HepG2 (cell line): ENCODE results near the gene CLDN3. TPM values are rescaled to one million over a fixed set of nuclear protein-coding genes. Genes with fewer than 3 reads are reported as not detected.

Source experiments
- BHLHE40 ChIP-seq: IDR thresholded peaks from 2 replicates; pipeline ENCODE4 v1.6.1; 2011; ENCODE audit warnings: low read length, improper control_type of control experiment
- FOSL1 ChIP-seq: sonication (generic); formaldehyde crosslinking; IDR thresholded peaks from 2 replicates; pipeline ENCODE4 v1.9.0; 2021; ENCODE audit warnings: missing genetic modification reagents, borderline replicate concordance
- FOXK1 ChIP-seq: sonication (generic); formaldehyde crosslinking; IDR thresholded peaks from 2 replicates; pipeline ENCODE4 v1.4.0; 2020; ENCODE audit warnings: low read depth, missing genetic modification reagents, borderline replicate concordance
- HNF1B ChIP-seq: sonication (generic); formaldehyde crosslinking; IDR thresholded peaks from 2 replicates; pipeline ENCODE4 v1.5.1; 2020; ENCODE audit warnings: mild to moderate bottlenecking, moderate library complexity, missing genetic modification reagents
- NFYB ChIP-seq: sonication (generic); formaldehyde crosslinking; IDR thresholded peaks from 2 replicates; pipeline ENCODE4 v1.4.0; 2020; ENCODE audit warnings: missing genetic modification reagents
- NRL ChIP-seq: sonication (generic); formaldehyde crosslinking; IDR thresholded peaks from 2 replicates; pipeline ENCODE4 v1.5.0; 2020; ENCODE audit warnings: missing genetic modification reagents, mild to moderate bottlenecking, moderate library complexity, borderline replicate concordance
- POGZ ChIP-seq: sonication (generic); formaldehyde crosslinking; IDR thresholded peaks from 2 replicates; pipeline ENCODE4 v1.4.0; 2020; ENCODE audit warnings: mild to moderate bottlenecking, missing genetic modification reagents
- SMARCE1 ChIP-seq: fragments of 450-650 bp; IDR thresholded peaks from 2 replicates; pipeline ENCODE4 v1.6.1; 2017; ENCODE audit warnings: borderline replicate concordance
- SOX6 ChIP-seq, 2 experiments: fragments of 450-650 bp in 1 of 2; sonication (generic) in 1 of 2; formaldehyde crosslinking in 1 of 2; IDR thresholded peaks; 2 replicates each; pipeline versions ENCODE4 v1.4.0 to v1.6.1; 2017 to 2020; ENCODE audit warnings: antibody characterized with exemption in 1 of 2, mild to moderate bottlenecking in 1 of 2, missing genetic modification reagents in 1 of 2
- TOPORS ChIP-seq: sonication (generic); formaldehyde crosslinking; IDR thresholded peaks from 2 replicates; pipeline ENCODE4 v1.8.0; 2023; ENCODE audit warnings: mild to moderate bottlenecking, missing genetic modification reagents
- XRCC5 ChIP-seq: fragments of 200-400 bp; formaldehyde crosslinking; optimal IDR thresholded peaks from 2 replicates; pipeline ENCODE3; 2017; ENCODE audit warnings: mild to moderate bottlenecking, low read length
- ZBTB38 ChIP-seq: sonication (generic); formaldehyde crosslinking; IDR thresholded peaks from 2 replicates; pipeline ENCODE4 v1.5.1; 2020; ENCODE audit warnings: mild to moderate bottlenecking, missing genetic modification reagents
- ZNF138 ChIP-seq: sonication (generic); formaldehyde crosslinking; IDR thresholded peaks from 2 replicates; pipeline ENCODE4 v1.5.0; 2020; ENCODE audit warnings: mild to moderate bottlenecking, low read depth, missing genetic modification reagents
- ZNF24 ChIP-seq: fragments of 450-650 bp; IDR thresholded peaks from 2 replicates; pipeline ENCODE4 v1.6.1; 2017; ENCODE audit warnings: antibody characterized with exemption, mild to moderate bottlenecking
- ZNF275 ChIP-seq: sonication (generic); formaldehyde crosslinking; IDR thresholded peaks from 2 replicates; pipeline ENCODE4 v1.8.0; 2022; ENCODE audit warnings: missing genetic modification reagents, mild to moderate bottlenecking, inconsistent platforms, borderline replicate concordance
- ZNF451 ChIP-seq: sonication (generic); formaldehyde crosslinking; IDR thresholded peaks from 2 replicates; pipeline ENCODE4 v1.5.0; 2020; ENCODE audit warnings: mild to moderate bottlenecking, missing genetic modification reagents
- ZNF574 ChIP-seq: sonication (generic); formaldehyde crosslinking; IDR thresholded peaks from 2 replicates; pipeline ENCODE4 v1.4.0; 2020; ENCODE audit warnings: missing genetic modification reagents
- polyA plus RNA-seq, 8 experiments: library from polyadenylated mRNA; depleted of rRNA in 3 of 8; stranded (reverse) in 7 of 8; unstranded in 1 of 8; fragments of >200 nt; fragmentation: Illumina TruSeq in 4 of 8; extraction: Trizol in 4 of 8; gene quantifications; 2 replicates each; pipeline versions ENCODE4 v1.2.1 to v1.2.3, GENCODE V29; 2011 to 2016; ENCODE audit warnings: low read depth in 4 of 8, missing spikeins in 1 of 8, mixed read lengths in 1 of 8; ENCODE audit not compliant: insufficient read depth in 1 of 8
- total RNA-seq, 5 experiments: library from RNA; depleted of rRNA; stranded (reverse); fragments of >200 nt; fragmentation: Illumina TruSeq; extraction: Trizol; gene quantifications; 2 replicates each; pipeline ENCODE4 v1.2.3, GENCODE V29; 2016; ENCODE audit warnings: low read depth in 1 of 5
- TF ChIP-seq, protein P1 (sequence below): sonication (generic); formaldehyde crosslinking; IDR thresholded peaks from 2 replicates; pipeline ENCODE4 v1.4.0; 2020; ENCODE audit warnings: mild to moderate bottlenecking, missing genetic modification reagents, borderline replicate concordance
- TF ChIP-seq, protein P2 (sequence below): sonication (generic); formaldehyde crosslinking; IDR thresholded peaks from 2 replicates; pipeline ENCODE4 v1.4.0; 2020; ENCODE audit warnings: missing genetic modification reagents, mild to moderate bottlenecking, borderline replicate concordance

Gene CLDN3
- total and polyA plus RNA-seq, 2 of the 13 experiments (the other 11 are each of a cell fraction or from before 2014, with no cell fraction given): 0.31 to 0.51 TPM

GRCh38 chr7:73734619-73735527 lies 35.2 kb downstream of the CLDN3 start (continued):
- TF ChIP-seq ZNF574 (CRISPR knock-in tag) (peak; percentile 35; the same call in 1 of the 2 replicates), TOPORS (no peak), ZNF451 (CRISPR knock-in tag) (no peak), POGZ (0 out of 2 replicates have a peak, but pooled peaks have one; percentile 52), SOX6 (IDR thresholded peaks at IDR 0.05) (no peak), SOX6 (CRISPR knock-in tag; IDR thresholded peaks at IDR 0.05) (no peak), ZBTB38 (0 out of 2 replicates have a peak, but pooled peaks have one; percentile 24), ZNF275 (CRISPR knock-in tag) (no peak), FOSL1 (CRISPR knock-in tag) (no peak), NRL (CRISPR knock-in tag) (peak; percentile 53; the same call in 1 of the 2 replicates), SMARCE1 (no peak), ZNF24 (no peak), XRCC5 (peak; percentile 91), NFYB (CRISPR knock-in tag) (no peak), FOXK1 (CRISPR knock-in tag) (no peak), BHLHE40 (peak; percentile 42; the same call in 1 of the 2 replicates), ZNF138 (CRISPR knock-in tag) (no peak), HNF1B (CRISPR knock-in tag) (0 out of 2 replicates have a peak, but pooled peaks have one; percentile 62)
- TF ChIP-seq, protein P1, sequence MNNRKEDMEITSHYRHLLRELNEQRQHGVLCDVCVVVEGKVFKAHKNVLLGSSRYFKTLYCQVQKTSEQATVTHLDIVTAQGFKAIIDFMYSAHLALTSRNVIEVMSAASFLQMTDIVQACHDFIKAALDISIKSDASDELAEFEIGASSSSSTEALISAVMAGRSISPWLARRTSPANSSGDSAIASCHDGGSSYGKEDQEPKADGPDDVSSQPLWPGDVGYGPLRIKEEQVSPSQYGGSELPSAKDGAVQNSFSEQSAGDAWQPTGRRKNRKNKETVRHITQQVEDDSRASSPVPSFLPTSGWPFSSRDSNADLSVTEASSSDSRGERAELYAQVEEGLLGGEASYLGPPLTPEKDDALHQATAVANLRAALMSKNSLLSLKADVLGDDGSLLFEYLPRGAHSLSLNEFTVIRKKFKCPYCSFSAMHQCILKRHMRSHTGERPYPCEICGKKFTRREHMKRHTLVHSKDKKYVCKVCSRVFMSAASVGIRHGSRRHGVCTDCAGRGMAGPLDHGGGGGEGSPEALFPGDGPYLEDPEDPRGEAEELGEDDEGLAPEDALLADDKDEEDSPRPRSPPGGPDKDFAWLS (CRISPR knock-in tag): no peak
- TF ChIP-seq, protein P2, sequence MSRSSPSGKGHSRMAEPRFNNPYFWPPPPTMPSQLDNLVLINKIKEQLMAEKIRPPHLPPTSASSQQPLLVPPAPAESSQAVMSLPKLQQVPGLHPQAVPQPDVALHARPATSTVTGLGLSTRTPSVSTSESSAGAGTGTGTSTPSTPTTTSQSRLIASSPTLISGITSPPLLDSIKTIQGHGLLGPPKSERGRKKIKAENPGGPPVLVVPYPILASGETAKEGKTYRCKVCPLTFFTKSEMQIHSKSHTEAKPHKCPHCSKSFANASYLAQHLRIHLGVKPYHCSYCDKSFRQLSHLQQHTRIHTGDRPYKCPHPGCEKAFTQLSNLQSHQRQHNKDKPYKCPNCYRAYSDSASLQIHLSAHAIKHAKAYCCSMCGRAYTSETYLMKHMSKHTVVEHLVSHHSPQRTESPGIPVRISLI (CRISPR knock-in tag): peak; percentile 18; the same call in 1 of the 2 replicates
